HepG2 (cell line): ENCODE results near the gene FAM184B. TPM values are rescaled to one million over a fixed set of nuclear protein-coding genes. Genes with fewer than 3 reads are reported as not detected.

Experiments
- AGO1 ChIP-seq: fragments of 200-400 bp; formaldehyde crosslinking; IDR thresholded peaks from 2 replicates; pipeline ENCODE4 v1.6.1; 2017; ENCODE audit warnings: mild to moderate bottlenecking, low read depth, low read length, moderate library complexity; ENCODE audit not compliant: poor library complexity, severe bottlenecking
- CHCHD3 ChIP-seq: sonication (generic); formaldehyde crosslinking; IDR thresholded peaks from 2 replicates; pipeline ENCODE4 v1.8.0; 2022; ENCODE audit warnings: mild to moderate bottlenecking, missing genetic modification reagents, moderate library complexity
- CREB1 ChIP-seq, 2 experiments: fragments of 450-650 bp in 1 of 2; IDR thresholded peaks; 2 replicates each; pipeline ENCODE4 v1.6.1; 2016 to 2017; ENCODE audit warnings: control low read depth in 1 of 2, mild to moderate bottlenecking in 1 of 2, missing compliant biosample characterization in 1 of 2, missing genetic modification characterization in 1 of 2
- DDIT3 ChIP-seq: sonication (generic); formaldehyde crosslinking; IDR thresholded peaks from 2 replicates; pipeline ENCODE4 v1.4.0; 2020; ENCODE audit warnings: mild to moderate bottlenecking, missing genetic modification reagents
- GATAD1 ChIP-seq: IDR thresholded peaks from 2 replicates; pipeline ENCODE4 v1.6.1; 2016; ENCODE audit warnings: missing genetic modification reagents, missing compliant biosample characterization
- GTF2F1 ChIP-seq: fragments of 150-350 bp; IDR thresholded peaks from 2 replicates; pipeline ENCODE4 v1.6.1; 2014; ENCODE audit warnings: low read length
- GTF3A ChIP-seq: sonication (generic); formaldehyde crosslinking; conservative IDR thresholded peaks from 2 replicates; pipeline ENCODE4 v1.4.0; 2020; ENCODE audit warnings: mild to moderate bottlenecking, missing genetic modification reagents
- JARID2 ChIP-seq: sonication (generic); formaldehyde crosslinking; IDR thresholded peaks from 2 replicates; pipeline ENCODE4 v1.8.1; 2023; ENCODE audit warnings: missing genetic modification reagents, inconsistent platforms; ENCODE audit not compliant: insufficient replicate concordance
- SIX4 ChIP-seq: sonication (generic); formaldehyde crosslinking; IDR thresholded peaks from 2 replicates; pipeline ENCODE4 v1.4.0; 2020; ENCODE audit warnings: missing genetic modification reagents
- SMARCC2 ChIP-seq: fragments of 450-650 bp; IDR thresholded peaks from 2 replicates; pipeline ENCODE4 v1.6.1; 2017; ENCODE audit warnings: antibody characterized with exemption, mild to moderate bottlenecking
- TIGD3 ChIP-seq: sonication (generic); formaldehyde crosslinking; IDR thresholded peaks from 2 replicates; pipeline ENCODE4 v1.5.1; 2020; ENCODE audit warnings: mild to moderate bottlenecking, missing genetic modification reagents, borderline replicate concordance
- ZBTB8A ChIP-seq: sonication (generic); formaldehyde crosslinking; IDR thresholded peaks from 2 replicates; pipeline ENCODE4 v1.4.0; 2020; ENCODE audit warnings: mild to moderate bottlenecking, low read depth, missing genetic modification reagents, borderline replicate concordance
- ZNF33B ChIP-seq: sonication (generic); formaldehyde crosslinking; IDR thresholded peaks from 2 replicates; pipeline ENCODE4 v1.5.1; 2020; ENCODE audit warnings: mild to moderate bottlenecking, missing genetic modification reagents
- ZNF34 ChIP-seq: sonication (generic); formaldehyde crosslinking; IDR thresholded peaks from 2 replicates; pipeline ENCODE4 v1.4.0; 2020; ENCODE audit warnings: mild to moderate bottlenecking, missing genetic modification reagents, borderline replicate concordance
- ZNF737 ChIP-seq: sonication (generic); formaldehyde crosslinking; IDR thresholded peaks from 2 replicates; pipeline ENCODE4 v1.5.0; 2020; ENCODE audit warnings: missing genetic modification reagents, mild to moderate bottlenecking, borderline replicate concordance
- ZSCAN9 ChIP-seq: IDR thresholded peaks from 2 replicates; pipeline ENCODE4 v1.6.1; 2016; ENCODE audit warnings: borderline replicate concordance
- polyA plus RNA-seq, 8 experiments: library from polyadenylated mRNA; depleted of rRNA in 3 of 8; stranded (reverse) in 7 of 8; unstranded in 1 of 8; fragments of >200 nt; fragmentation: Illumina TruSeq in 4 of 8; extraction: Trizol in 4 of 8; gene quantifications; 2 replicates each; pipeline versions ENCODE4 v1.2.1 to v1.2.3, GENCODE V29; 2011 to 2016; ENCODE audit warnings: low read depth in 4 of 8, missing spikeins in 1 of 8, mixed read lengths in 1 of 8; ENCODE audit not compliant: insufficient read depth in 1 of 8
- total RNA-seq, 5 experiments: library from RNA; depleted of rRNA; stranded (reverse); fragments of >200 nt; fragmentation: Illumina TruSeq; extraction: Trizol; gene quantifications; 2 replicates each; pipeline ENCODE4 v1.2.3, GENCODE V29; 2016; ENCODE audit warnings: low read depth in 1 of 5
- TF ChIP-seq, protein P1 (sequence below): sonication (generic); formaldehyde crosslinking; IDR thresholded peaks from 2 replicates; pipeline ENCODE4 v1.5.0; 2020; ENCODE audit warnings: mild to moderate bottlenecking, missing genetic modification reagents
- TF ChIP-seq, protein P2 (sequence below): sonication (generic); formaldehyde crosslinking; IDR thresholded peaks from 2 replicates; pipeline ENCODE4 v1.5.1; 2020; ENCODE audit warnings: mild to moderate bottlenecking, missing genetic modification reagents
- TF ChIP-seq, protein P3 (sequence below), 2 experiments: sonication (generic) in 1 of 2; formaldehyde crosslinking in 1 of 2; IDR thresholded peaks; 2 replicates each; pipeline versions ENCODE4 v1.4.0 to v1.6.1; 2018 to 2020; ENCODE audit warnings: missing genetic modification reagents in 2 of 2, borderline replicate concordance in 1 of 2, low read depth in 1 of 2, mild to moderate bottlenecking in 1 of 2, missing biosample characterization in 1 of 2

FAM184B gene
- total and polyA plus RNA-seq, 2 of the 13 experiments (the other 11 are each of a cell fraction or from before 2014, with no cell fraction given): not detected

- TF ChIP-seq TIGD3 (CRISPR knock-in tag): no peak; the same call in 1 of the 2 replicates
- 0 out of 2 replicates have a peak, but pooled peaks have one; percentile 37 for TF ChIP-seq GTF3A (CRISPR knock-in tag)
- TF ChIP-seq, protein P1, sequence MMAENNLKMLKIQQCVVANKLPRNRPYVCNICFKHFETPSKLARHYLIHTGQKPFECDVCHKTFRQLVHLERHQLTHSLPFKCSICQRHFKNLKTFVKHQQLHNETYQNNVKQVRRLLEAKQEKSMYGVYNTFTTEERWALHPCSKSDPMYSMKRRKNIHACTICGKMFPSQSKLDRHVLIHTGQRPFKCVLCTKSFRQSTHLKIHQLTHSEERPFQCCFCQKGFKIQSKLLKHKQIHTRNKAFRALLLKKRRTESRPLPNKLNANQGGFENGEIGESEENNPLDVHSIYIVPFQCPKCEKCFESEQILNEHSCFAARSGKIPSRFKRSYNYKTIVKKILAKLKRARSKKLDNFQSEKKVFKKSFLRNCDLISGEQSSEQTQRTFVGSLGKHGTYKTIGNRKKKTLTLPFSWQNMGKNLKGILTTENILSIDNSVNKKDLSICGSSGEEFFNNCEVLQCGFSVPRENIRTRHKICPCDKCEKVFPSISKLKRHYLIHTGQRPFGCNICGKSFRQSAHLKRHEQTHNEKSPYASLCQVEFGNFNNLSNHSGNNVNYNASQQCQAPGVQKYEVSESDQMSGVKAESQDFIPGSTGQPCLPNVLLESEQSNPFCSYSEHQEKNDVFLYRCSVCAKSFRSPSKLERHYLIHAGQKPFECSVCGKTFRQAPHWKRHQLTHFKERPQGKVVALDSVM (CRISPR knock-in tag): peak; percentile 38; the same call in 1 of the 2 replicates
- 0 out of 2 replicates have a peak, but pooled peaks have one; percentile 70 for TF ChIP-seq ZBTB8A
- TF ChIP-seq ZNF737 (CRISPR knock-in tag): no peak
- TF ChIP-seq GATAD1: peak; percentile 85
- TF ChIP-seq, protein P2, sequence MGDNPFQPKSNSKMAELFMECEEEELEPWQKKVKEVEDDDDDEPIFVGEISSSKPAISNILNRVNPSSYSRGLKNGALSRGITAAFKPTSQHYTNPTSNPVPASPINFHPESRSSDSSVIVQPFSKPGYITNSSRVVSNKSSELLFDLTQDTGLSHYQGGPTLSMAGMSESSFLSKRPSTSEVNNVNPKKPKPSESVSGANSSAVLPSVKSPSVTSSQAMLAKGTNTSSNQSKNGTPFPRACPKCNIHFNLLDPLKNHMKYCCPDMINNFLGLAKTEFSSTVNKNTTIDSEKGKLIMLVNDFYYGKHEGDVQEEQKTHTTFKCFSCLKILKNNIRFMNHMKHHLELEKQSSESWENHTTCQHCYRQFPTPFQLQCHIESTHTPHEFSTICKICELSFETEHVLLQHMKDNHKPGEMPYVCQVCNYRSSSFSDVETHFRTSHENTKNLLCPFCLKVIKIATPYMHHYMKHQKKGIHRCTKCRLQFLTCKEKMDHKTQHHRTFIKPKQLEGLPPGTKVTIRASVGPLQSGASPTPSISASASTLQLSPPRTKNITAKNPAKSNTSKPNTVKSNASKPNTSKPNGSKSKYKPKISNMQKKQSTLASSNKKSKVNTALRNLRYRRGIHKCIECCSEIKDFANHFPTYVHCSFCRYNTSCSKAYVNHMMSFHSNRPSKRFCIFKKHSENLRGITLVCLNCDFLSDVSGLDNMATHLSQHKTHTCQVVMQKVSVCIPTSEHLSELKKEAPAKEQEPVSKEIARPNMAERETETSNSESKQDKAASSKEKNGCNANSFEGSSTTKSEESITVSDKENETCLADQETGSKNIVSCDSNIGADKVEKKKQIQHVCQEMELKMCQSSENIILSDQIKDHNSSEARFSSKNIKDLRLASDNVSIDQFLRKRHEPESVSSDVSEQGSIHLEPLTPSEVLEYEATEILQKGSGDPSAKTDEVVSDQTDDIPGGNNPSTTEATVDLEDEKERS (CRISPR knock-in tag): no peak; the same call in none of the 2 replicates
- 0 out of 2 replicates have a peak, but pooled peaks have one; percentile 76 for TF ChIP-seq CHCHD3
- TF ChIP-seq ZNF34 (CRISPR knock-in tag): no peak
- TF ChIP-seq AGO1: no peak
- peak; percentile 82; the same call in 1 of the 2 replicates for TF ChIP-seq ZNF33B (CRISPR knock-in tag)
- no peak for TF ChIP-seq JARID2 (CRISPR knock-in tag)
- TF ChIP-seq ZSCAN9: peak; percentile 25; the same call in 1 of the 2 replicates
- TF ChIP-seq CREB1 (IDR thresholded peaks at IDR 0.05): peak; percentile 87
- TF ChIP-seq CREB1 (CRISPR knock-in tag; IDR thresholded peaks at IDR 0.05): peak; percentile 95
- TF ChIP-seq SIX4 (CRISPR knock-in tag): no peak
- TF ChIP-seq GTF2F1: no peak
- TF ChIP-seq DDIT3 (CRISPR knock-in tag): no peak
- TF ChIP-seq SMARCC2: no peak
- TF ChIP-seq, protein P3, sequence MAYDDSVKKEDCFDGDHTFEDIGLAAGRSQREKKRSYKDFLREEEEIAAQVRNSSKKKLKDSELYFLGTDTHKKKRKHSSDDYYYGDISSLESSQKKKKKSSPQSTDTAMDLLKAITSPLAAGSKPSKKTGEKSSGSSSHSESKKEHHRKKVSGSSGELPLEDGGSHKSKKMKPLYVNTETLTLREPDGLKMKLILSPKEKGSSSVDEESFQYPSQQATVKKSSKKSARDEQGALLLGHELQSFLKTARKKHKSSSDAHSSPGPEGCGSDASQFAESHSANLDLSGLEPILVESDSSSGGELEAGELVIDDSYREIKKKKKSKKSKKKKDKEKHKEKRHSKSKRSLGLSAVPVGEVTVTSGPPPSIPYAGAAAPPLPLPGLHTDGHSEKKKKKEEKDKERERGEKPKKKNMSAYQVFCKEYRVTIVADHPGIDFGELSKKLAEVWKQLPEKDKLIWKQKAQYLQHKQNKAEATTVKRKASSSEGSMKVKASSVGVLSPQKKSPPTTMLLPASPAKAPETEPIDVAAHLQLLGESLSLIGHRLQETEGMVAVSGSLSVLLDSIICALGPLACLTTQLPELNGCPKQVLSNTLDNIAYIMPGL (CRISPR knock-in tag; IDR thresholded peaks at IDR 0.05; ENCODE audit: borderline replicate concordance in 1 of 2, low read depth in 1 of 2): peak; percentile 79 to 89; a peak in 3 of 4 replicates
These were observed 29.0 kb upstream of the FAM184B start, which contains the start of the genes DCAF16 and NCAPG (continued) for GRCh38 chr4:17810260-17811077.
